Natural killer cell (primary cell): ENCODE results near the gene OSBP. TPM values are rescaled to one million over a fixed set of nuclear protein-coding genes. Genes with fewer than 3 reads are reported as not detected.
A peak's percentile ranks its signal among the peaks of the same experiment; 100 is the strongest.

Experiments
- ATAC-seq, 3 donors: fragments of 150-1000 bp in 2 of 3; fragments of 200-7000 bp in 1 of 3; cut with Tn5 transposase; 1 replicate in 1 of 3; 2 replicates in 2 of 3; pipeline ENCODE4 v1.10.0; 2021; ENCODE audit warnings: mild to moderate bottlenecking in 2 of 3, moderate library complexity in 2 of 3
- DNase-seq, 2 donors: peaks; one replicate each; pipeline versions ENCODE4 v3.0.0 to v3.0.0-alpha.2; 2013 to 2021; ENCODE audit warnings: mixed read lengths in 1 of 2
- H3K27ac ChIP-seq: one replicate; pipeline ENCODE4 v1.5.1; 2013; ENCODE audit warnings: mild to moderate bottlenecking, low read length
- H3K27me3 ChIP-seq: one replicate; pipeline ENCODE4 v1.6.1; 2013; ENCODE audit warnings: low read length; ENCODE audit not compliant: control insufficient read depth, insufficient read depth
- H3K36me3 ChIP-seq: one replicate; pipeline ENCODE4 v1.6.1; 2013; ENCODE audit warnings: low read length; ENCODE audit not compliant: control insufficient read depth, insufficient read depth
- H3K4me1 ChIP-seq: one replicate; pipeline ENCODE4 v1.6.1; 2013; ENCODE audit warnings: low read length; ENCODE audit not compliant: control insufficient read depth, insufficient read depth
- H3K4me3 ChIP-seq: one replicate; pipeline ENCODE4 v1.5.1; 2013; ENCODE audit warnings: low read length
- H3K9me3 ChIP-seq: one replicate; pipeline ENCODE4 v1.6.1; 2013; ENCODE audit warnings: low read length; ENCODE audit not compliant: control insufficient read depth, insufficient read depth
- H3K27ac Mint-ChIP-seq, 2 donors: one replicate each; pipeline ENCODE4 v1.8.0; 2022; ENCODE audit warnings: mild to moderate bottlenecking in 2 of 2, mixed read lengths in 2 of 2, moderate library complexity in 1 of 2
- H3K27me3 Mint-ChIP-seq, 2 donors: one replicate each; pipeline ENCODE4 v1.8.0; 2022; ENCODE audit warnings: low read depth in 2 of 2, mixed read lengths in 2 of 2
- H3K36me3 Mint-ChIP-seq: one replicate; pipeline ENCODE4 v1.8.0; 2022; ENCODE audit warnings: mixed read lengths
- H3K4me1 Mint-ChIP-seq, 2 donors: one replicate each; pipeline ENCODE4 v1.8.0; 2022; ENCODE audit warnings: mixed read lengths in 2 of 2
- H3K4me3 Mint-ChIP-seq: one replicate; pipeline ENCODE4 v1.8.0; 2022; ENCODE audit warnings: mild to moderate bottlenecking, moderate library complexity, mixed read lengths
- H3K9me3 Mint-ChIP-seq, 2 donors: one replicate each; pipeline ENCODE4 v1.8.0; 2022; ENCODE audit warnings: mixed read lengths in 2 of 2
- CTCF ChIP-seq: fragments of 200-600 bp; IDR thresholded peaks from one replicate; pipeline ENCODE4 v1.8.0; 2022; ENCODE audit warnings: antibody characterized with exemption
- WGBS: methylation state at CpG from one replicate; pipeline ENCODE4 v1.1.7; 2013; ENCODE audit warnings: missing lambda C conversion rate; ENCODE audit not compliant: insufficient coverage; 5-methylcytosine and 5-hydroxymethylcytosine counted together
- intact Hi-C: fragments of 100-400 bp; cut with micrococcal nuclease; formaldehyde crosslinking; loops from one replicate; pipeline ENCODE4 v1.14.2; 2022
- total RNA-seq, 4 donors: library from RNA; stranded (reverse); fragments of 120-200 nt in 1 of 4; gene quantifications; one replicate each; pipeline versions ENCODE4 v1.2.3 to v1.2.4, GENCODE V29; 2013 to 2022

The OSBP gene
- total RNA-seq, 3 donors from 2014 or later (not counting 1 experiment from before 2014, with no cell fraction given), result 40.5 to 58.5 (median 51.3) TPM

- 21% methylated on average over 17 of the region's 17 CpGs for WGBS
- Mint-ChIP-seq H3K9me3 (no peaks in the 10 kb centered on the region), H3K4me3 (peak overlapping the region; percentile 85), H3K27me3 (peaks cover 12 to 24% of the 10 kb centered on the region in 2 donors), H3K36me3 (peaks cover 3% of the 10 kb centered on the region), H3K27ac (peak overlapping the region; percentile 8 to 80), H3K4me1 (peaks cover 46 to 48% of the 10 kb centered on the region in 2 donors)
- DNase-seq (no peak), ATAC-seq (no peak)
- Histone ChIP-seq H3K27me3 (no peaks in the 10 kb centered on the region), H3K27ac (no peak overlapping the region), H3K36me3 (no peaks in the 10 kb centered on the region), H3K4me3 (peak overlapping the region; percentile 19), H3K4me1 (peaks cover 40% of the 10 kb centered on the region), H3K9me3 (no peaks in the 10 kb centered on the region)
- TF ChIP-seq CTCF, result no peak
- intact Hi-C loops, result loop anchor here (10.0 kb wide), 1 partner anchor 249 kb away; no protein-coding TSS in a partner anchor
Observed at GRCh38 chr11:59555601-59556114, 59.9 kb downstream of the OSBP start.

GRCh38 chr11:59553323-59553722 is 62.3 kb downstream of the OSBP start:
- no peak for ATAC-seq

GRCh38 chr11:59552844-59553243 is 62.7 kb downstream of the OSBP start:
- TF ChIP-seq CTCF, result no peak
- peaks cover 9 to 27% of the 10 kb centered on the region in 2 donors for H3K27me3 Mint-ChIP-seq
- Histone ChIP-seq H3K9me3 (no peaks in the 10 kb centered on the region), H3K36me3 (no peaks in the 10 kb centered on the region), H3K27ac (no peak overlapping the region), H3K4me3 (no peak overlapping the region), H3K4me1 (peaks cover 35% of the 10 kb centered on the region), H3K27me3 (no peaks in the 10 kb centered on the region)
- 68% methylated on average over 2 of the region's 2 CpGs for WGBS
- peak overlapping the region in 1 of 2 donors; percentile 29 for H3K27ac Mint-ChIP-seq
- H3K36me3 Mint-ChIP-seq, result peaks cover 7% of the 10 kb centered on the region
- DNase-seq, result no peak
- H3K4me3 Mint-ChIP-seq, result peak overlapping the region; percentile 53
- ATAC-seq, result no peak
- peaks cover 38 to 42% of the 10 kb centered on the region in 2 donors for H3K4me1 Mint-ChIP-seq
- intact Hi-C loops, result loop anchor here (10.0 kb wide), 1 partner anchor 252 kb away; no protein-coding TSS in a partner anchor
- no peaks in the 10 kb centered on the region for H3K9me3 Mint-ChIP-seq

More at GRCh38 chr11:59553323-59553722, 62.3 kb downstream of the OSBP start:
- no peak for DNase-seq
- H3K9me3 ChIP-seq, result no peaks in the 10 kb centered on the region
- Mint-ChIP-seq H3K27ac (no peak overlapping the region), H3K4me3 (peak overlapping the region; percentile 49), H3K27me3 (peaks cover 12 to 27% of the 10 kb centered on the region in 2 donors), H3K4me1 (peaks cover 41 to 42% of the 10 kb centered on the region in 2 donors), H3K36me3 (peaks cover 7% of the 10 kb centered on the region), H3K9me3 (no peaks in the 10 kb centered on the region)
- intact Hi-C loops, result loop anchor here (10.0 kb wide), 1 partner anchor 251 kb away; no protein-coding TSS in a partner anchor
- H3K36me3 ChIP-seq, result no peaks in the 10 kb centered on the region
- H3K4me3 ChIP-seq, result no peak overlapping the region
- peaks cover 39% of the 10 kb centered on the region for H3K4me1 ChIP-seq
- no peak overlapping the region for H3K27ac ChIP-seq
- H3K27me3 ChIP-seq, result no peaks in the 10 kb centered on the region
- 97% methylated on average over 21 of the region's 21 CpGs for WGBS
- no peak for TF ChIP-seq CTCF
